ENCODE measurements around the gene SH3PXD2B. TPM values are rescaled to one million over a fixed set of nuclear protein-coding genes. Genes with fewer than 3 reads are reported as not detected.

SH3PXD2B gene
- polyA plus RNA-seq, 3 donors, result 0.19 to 0.77 (median 0.31) TPM

GRCh38 chr5:172388246-172388733 lies 66.0 kb downstream of the SH3PXD2B start:
- no peaks in the 10 kb centered on the region for H3K36me3 ChIP-seq (replicated peaks in 1 of 2; ENCODE audit: control insufficient read depth in 1 of 2, insufficient read depth in 2 of 2, low read length in 2 of 2)
- no peak overlapping the region for H3K9ac ChIP-seq (ENCODE audit: insufficient read depth, low read length, poor library complexity, severe bottlenecking)
- intact Hi-C loops (cut with micrococcal nuclease), result no loop called here
- no peak for DNase-seq
- Mint-ChIP-seq H3K27me3 (ENCODE audit: low read depth in 3 of 3) (peaks cover 0 to 4% (median 2%) of the 10 kb centered on the region in 3 donors), H3K9me3 (peaks cover 0 to 2% (median 0%) of the 10 kb centered on the region in 7 donors), H3K4me1 (no peaks in the 10 kb centered on the region), H3K4me3 (no peak overlapping the region), H3K27ac (no peak overlapping the region), H3K36me3 (no peaks in the 10 kb centered on the region)
- no peaks in the 10 kb centered on the region for H3K79me2 ChIP-seq (ENCODE audit: insufficient read depth, low read length)
- H3K4me3 ChIP-seq (replicated peaks in 1 of 3; ENCODE audit: low read depth in 2 of 3, low read length in 3 of 3), result no peak overlapping the region
- no CpG with 5 or more reads among the region's 2 CpGs for WGBS (ENCODE audit: insufficient coverage)
- no peaks in the 10 kb centered on the region for H4K20me1 ChIP-seq (ENCODE audit: insufficient read depth, low read length)
- H3K27ac ChIP-seq (ENCODE audit: low read depth in 1 of 2, low read length in 2 of 2), result no peak overlapping the region
- H3K9me3 ChIP-seq (replicated peaks in 1 of 2; ENCODE audit: control insufficient read depth in 1 of 2, insufficient read depth in 1 of 2, low read length in 2 of 2), result no peaks in the 10 kb centered on the region
- TF ChIP-seq, protein P1, sequence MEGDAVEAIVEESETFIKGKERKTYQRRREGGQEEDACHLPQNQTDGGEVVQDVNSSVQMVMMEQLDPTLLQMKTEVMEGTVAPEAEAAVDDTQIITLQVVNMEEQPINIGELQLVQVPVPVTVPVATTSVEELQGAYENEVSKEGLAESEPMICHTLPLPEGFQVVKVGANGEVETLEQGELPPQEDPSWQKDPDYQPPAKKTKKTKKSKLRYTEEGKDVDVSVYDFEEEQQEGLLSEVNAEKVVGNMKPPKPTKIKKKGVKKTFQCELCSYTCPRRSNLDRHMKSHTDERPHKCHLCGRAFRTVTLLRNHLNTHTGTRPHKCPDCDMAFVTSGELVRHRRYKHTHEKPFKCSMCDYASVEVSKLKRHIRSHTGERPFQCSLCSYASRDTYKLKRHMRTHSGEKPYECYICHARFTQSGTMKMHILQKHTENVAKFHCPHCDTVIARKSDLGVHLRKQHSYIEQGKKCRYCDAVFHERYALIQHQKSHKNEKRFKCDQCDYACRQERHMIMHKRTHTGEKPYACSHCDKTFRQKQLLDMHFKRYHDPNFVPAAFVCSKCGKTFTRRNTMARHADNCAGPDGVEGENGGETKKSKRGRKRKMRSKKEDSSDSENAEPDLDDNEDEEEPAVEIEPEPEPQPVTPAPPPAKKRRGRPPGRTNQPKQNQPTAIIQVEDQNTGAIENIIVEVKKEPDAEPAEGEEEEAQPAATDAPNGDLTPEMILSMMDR (IDR thresholded peaks at IDR 0.05), result no peak
- H3K27me3 ChIP-seq (ENCODE audit: control insufficient read depth in 2 of 2, insufficient read depth in 2 of 2, low read length in 2 of 2), result no peaks in the 10 kb centered on the region
- H2AFZ ChIP-seq (ENCODE audit: insufficient read depth, low read depth, low read length, poor library complexity, severe bottlenecking), result no peak overlapping the region
- no peak overlapping the region for H3K4me2 ChIP-seq (replicated peaks; ENCODE audit: extremely low read depth, low read length, poor library complexity, severe bottlenecking)
- H3K4me1 ChIP-seq (ENCODE audit: control insufficient read depth in 1 of 2, insufficient read depth in 2 of 2, low read length in 2 of 2), result no peaks in the 10 kb centered on the region

- H3K27me3 Mint-ChIP-seq (ENCODE audit: low read depth in 3 of 3), result peaks cover 0 to 9% (median 0%) of the 10 kb centered on the region in 3 donors
- Histone ChIP-seq H3K79me2 (ENCODE audit: insufficient read depth, low read length) (no peaks in the 10 kb centered on the region), H3K27me3 (ENCODE audit: control insufficient read depth in 2 of 2, insufficient read depth in 2 of 2, low read length in 2 of 2) (no peaks in the 10 kb centered on the region), H4K20me1 (ENCODE audit: insufficient read depth, low read length) (no peaks in the 10 kb centered on the region), H3K36me3 (replicated peaks in 1 of 2; ENCODE audit: control insufficient read depth in 1 of 2, insufficient read depth in 2 of 2, low read length in 2 of 2) (no peaks in the 10 kb centered on the region), H2AFZ (ENCODE audit: insufficient read depth, low read depth, low read length, poor library complexity, severe bottlenecking) (no peak overlapping the region), H3K27ac (ENCODE audit: low read depth in 1 of 2, low read length in 2 of 2) (no peak overlapping the region), H3K4me3 (replicated peaks in 1 of 3; ENCODE audit: low read depth in 2 of 3, low read length in 3 of 3) (no peak overlapping the region), H3K9ac (ENCODE audit: insufficient read depth, low read length, poor library complexity, severe bottlenecking) (no peak overlapping the region), H3K9me3 (replicated peaks in 1 of 2; ENCODE audit: control insufficient read depth in 1 of 2, insufficient read depth in 1 of 2, low read length in 2 of 2) (no peaks in the 10 kb centered on the region), H3K4me1 (ENCODE audit: control insufficient read depth in 1 of 2, insufficient read depth in 2 of 2, low read length in 2 of 2) (no peaks in the 10 kb centered on the region), H3K4me2 (replicated peaks; ENCODE audit: extremely low read depth, low read length, poor library complexity, severe bottlenecking) (no peak overlapping the region)
- intact Hi-C loops (cut with micrococcal nuclease), result no loop called here
- DNase-seq, result no peak
- TF ChIP-seq, protein P1 (IDR thresholded peaks at IDR 0.05), result no peak
- 91% methylated on average over 4 of the region's 5 CpGs for WGBS (ENCODE audit: insufficient coverage)
- no peaks in the 10 kb centered on the region for H3K36me3 Mint-ChIP-seq
- H3K9me3 Mint-ChIP-seq, result no peaks in the 10 kb centered on the region
- H3K4me1 Mint-ChIP-seq, result no peaks in the 10 kb centered on the region
- H3K4me3 Mint-ChIP-seq, result no peak overlapping the region
- H3K27ac Mint-ChIP-seq, result no peak overlapping the region
Measured at GRCh38 chr5:172385707-172386106, 68.6 kb downstream of the SH3PXD2B start.

Data from CD14-positive monocyte (primary cell).